HL-60 (cell line): ENCODE measurements around the gene BAG2.

Experiments
- CTCF ChIP-seq: IDR thresholded peaks from one replicate; pipeline ENCODE4 v1.5.1; 2011; ENCODE audit warnings: low read length, control low read depth, inconsistent platforms; ENCODE audit not compliant: insufficient read depth
- GABPA ChIP-seq: IDR thresholded peaks from 2 replicates; pipeline ENCODE4 v1.6.1; 2012; ENCODE audit warnings: low read depth
- POLR2AphosphoS5 ChIP-seq: IDR thresholded peaks from 2 replicates; pipeline ENCODE4 v1.6.1; 2012; ENCODE audit warnings: low read depth
- REST ChIP-seq: IDR thresholded peaks from 2 replicates; pipeline ENCODE4 v1.6.1; 2012; ENCODE audit warnings: low read depth; ENCODE audit not compliant: insufficient replicate concordance
- SPI1 ChIP-seq: IDR thresholded peaks from 2 replicates; pipeline ENCODE4 v1.6.1; 2012; ENCODE audit warnings: low read depth, mild to moderate bottlenecking, borderline replicate concordance

- TF ChIP-seq CTCF: no peak
- no peak for TF ChIP-seq POLR2AphosphoS5
- no peak for TF ChIP-seq REST
- no peak for TF ChIP-seq GABPA
- no peak for TF ChIP-seq SPI1
Measured at GRCh38 chr6:57134954-57135353, 37.2 kb upstream of the BAG2 start.
